ENCODE results near the gene ADAM10.
A peak's percentile ranks its signal among the peaks of the same experiment; 100 is the strongest.
"Not testable (repeated sequence)": the region's sequence is repeated elsewhere in the genome, so short reads cannot be mapped to it uniquely, and the experiment has no call there.

ADAM10 gene, protein sequence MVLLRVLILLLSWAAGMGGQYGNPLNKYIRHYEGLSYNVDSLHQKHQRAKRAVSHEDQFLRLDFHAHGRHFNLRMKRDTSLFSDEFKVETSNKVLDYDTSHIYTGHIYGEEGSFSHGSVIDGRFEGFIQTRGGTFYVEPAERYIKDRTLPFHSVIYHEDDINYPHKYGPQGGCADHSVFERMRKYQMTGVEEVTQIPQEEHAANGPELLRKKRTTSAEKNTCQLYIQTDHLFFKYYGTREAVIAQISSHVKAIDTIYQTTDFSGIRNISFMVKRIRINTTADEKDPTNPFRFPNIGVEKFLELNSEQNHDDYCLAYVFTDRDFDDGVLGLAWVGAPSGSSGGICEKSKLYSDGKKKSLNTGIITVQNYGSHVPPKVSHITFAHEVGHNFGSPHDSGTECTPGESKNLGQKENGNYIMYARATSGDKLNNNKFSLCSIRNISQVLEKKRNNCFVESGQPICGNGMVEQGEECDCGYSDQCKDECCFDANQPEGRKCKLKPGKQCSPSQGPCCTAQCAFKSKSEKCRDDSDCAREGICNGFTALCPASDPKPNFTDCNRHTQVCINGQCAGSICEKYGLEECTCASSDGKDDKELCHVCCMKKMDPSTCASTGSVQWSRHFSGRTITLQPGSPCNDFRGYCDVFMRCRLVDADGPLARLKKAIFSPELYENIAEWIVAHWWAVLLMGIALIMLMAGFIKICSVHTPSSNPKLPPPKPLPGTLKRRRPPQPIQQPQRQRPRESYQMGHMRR

DNA sequence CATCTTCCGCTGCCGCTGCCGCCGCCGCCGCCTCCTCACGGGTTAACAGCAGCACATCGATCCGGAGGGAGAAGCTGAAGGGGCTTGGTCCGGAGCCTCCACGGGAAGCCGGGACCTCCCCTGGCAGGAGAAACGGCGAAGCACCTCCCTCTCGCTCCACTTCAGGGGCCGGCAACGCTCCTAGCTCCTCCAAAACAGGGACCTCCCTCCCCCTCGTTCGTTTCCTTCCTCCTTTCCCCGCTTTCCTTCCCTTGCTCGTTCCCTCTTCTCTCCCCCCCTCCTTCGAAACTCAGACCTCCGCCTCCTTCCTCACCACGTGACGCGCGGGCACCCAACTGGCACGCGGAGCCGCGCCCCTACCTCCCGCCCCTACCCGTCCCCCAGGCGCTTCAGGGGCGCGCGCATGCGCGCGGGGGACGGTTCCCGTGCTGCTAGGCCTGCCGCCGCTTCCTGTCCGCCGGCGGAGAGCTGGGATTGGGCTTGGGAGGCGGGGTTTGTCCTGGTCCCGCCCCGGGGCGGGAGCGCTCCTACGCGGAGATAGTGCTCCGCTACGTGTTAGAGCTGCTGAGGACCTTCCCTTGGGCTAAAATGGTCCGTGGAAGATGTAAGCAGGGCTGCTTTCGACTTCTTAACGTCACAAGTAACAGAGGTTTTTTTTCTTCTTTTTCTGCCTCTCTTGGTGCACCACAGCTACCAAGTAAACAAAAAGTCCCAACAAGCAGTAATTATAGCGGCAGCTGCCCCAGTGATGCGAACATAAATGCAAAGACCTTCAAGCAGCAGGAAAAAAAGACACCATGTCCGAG, at the start of gene ADAM10:
Gene ADAM10, minus strand, starts transcription at position 176 of the 806 bp plus-strand sequence. Its CDS starts 173 bp downstream, at position 3.
- peak; percentile 100 for DNase-seq (ENCODE audit: low spot score)

DNA sequence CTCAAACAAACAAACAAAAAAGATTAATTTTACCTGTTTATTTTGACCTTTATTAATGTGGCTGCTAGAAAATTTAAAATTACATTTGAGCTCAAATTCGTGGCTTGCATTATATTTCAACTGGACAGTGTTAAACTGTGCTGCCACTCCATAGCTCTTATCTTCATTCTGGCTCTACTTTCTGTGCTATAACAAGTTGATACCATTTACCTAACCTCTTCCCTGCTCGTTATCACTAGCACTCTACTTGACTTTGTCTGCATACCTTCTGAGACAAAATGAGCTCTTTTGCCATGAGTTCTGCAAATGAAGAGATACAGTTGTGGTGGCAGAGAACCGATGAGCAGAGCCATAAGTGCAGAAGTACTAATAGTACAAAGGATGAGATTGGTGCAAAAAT, 48.0 kb upstream of the ADAM10 start:
- DNase-seq (ENCODE audit: low spot score), result no peak

DNA sequence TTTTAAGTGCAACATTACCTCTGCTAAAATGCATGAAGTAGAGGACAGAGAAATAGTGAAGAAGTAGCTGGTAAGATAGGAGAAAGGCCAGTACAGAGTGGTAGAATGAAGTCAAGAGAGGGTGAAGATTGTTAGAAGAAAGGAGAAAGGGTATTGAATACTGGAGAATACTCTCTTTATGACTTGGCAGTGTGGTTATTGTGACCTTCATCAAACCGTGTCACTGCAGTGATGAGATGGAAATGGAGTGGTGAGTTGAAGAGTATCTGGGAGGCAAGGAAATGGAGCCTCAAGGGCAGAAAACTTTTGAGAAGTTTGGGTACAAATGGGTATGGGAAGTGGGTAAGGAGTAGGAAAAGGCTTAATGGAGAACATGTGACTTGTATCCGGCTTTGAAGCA, 46.3 kb upstream of the ADAM10 start:
- no peak for DNase-seq (ENCODE audit: low spot score)

DNA sequence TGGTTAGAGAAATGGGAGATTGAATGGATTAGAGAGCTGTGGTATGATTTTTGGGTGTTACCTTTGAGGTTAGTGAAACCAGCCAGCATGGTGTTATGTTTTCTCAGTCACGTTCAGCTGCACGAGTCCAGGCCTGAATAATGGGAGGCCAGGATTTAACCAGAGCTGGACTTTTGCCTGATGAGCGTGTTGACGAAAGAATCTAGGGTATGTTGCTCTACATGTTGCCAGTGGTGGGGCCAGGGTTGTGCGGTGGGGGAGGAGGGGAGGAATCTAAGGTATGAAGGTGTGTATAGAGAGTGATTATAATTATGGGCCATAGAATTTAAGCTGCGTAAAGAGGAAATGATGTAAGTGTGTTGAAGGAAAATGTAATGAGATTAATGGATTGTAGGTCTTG, 44.4 kb upstream of the ADAM10 start:
- DNase-seq (ENCODE audit: low spot score), result no peak

DNA sequence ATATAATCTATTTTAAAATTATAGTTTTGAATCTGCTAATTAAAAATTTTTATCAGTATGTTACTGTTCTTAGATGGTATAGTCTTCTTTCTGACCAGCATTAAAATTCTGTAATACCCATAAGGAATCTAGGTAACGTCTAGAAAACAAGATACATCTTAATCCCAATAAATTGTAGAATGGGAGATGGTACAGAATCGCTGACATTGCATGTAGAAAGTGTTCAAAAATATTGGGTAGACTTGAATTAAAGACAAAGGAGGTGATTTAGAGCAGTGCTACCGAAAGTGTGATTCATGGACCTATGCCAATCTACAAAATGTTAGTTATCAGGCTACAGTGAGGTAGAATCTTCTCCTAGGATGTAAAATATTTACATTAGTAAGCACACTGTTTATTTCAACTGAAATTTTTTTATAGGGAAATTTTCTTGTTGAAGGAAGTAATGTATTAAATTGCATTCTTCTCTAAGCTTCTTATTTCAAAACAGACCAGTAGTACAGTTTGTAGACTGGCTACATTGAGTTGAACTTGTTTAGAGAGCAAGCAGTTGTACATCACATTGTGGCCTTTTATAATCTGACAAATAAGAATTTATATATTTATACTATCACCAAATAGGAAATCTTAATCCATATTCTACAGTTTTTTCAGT, 38.7 kb upstream of the ADAM10 start:
- DNase-seq (ENCODE audit: low spot score), result no peak

DNA sequence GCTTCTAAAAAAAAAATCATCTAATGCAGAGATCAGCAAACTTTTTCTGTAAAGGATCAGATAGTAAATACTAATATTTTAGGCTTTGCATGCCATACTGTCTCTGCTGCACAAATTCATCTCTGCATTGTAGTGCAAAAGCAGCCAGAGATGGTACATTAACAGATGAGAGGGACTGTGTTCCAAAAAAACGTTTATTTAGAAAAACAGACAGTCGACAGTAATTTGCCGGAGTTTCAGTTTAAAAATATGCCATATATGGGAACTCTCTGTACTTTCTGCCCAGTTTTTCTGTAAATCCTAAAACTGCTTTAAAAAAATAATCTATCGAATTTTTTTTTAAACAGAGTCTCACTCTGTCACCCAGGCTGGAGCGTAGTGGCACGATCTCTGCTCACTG, 35.8 kb upstream of the ADAM10 start:
- DNase-seq (ENCODE audit: low spot score), result no peak

DNA sequence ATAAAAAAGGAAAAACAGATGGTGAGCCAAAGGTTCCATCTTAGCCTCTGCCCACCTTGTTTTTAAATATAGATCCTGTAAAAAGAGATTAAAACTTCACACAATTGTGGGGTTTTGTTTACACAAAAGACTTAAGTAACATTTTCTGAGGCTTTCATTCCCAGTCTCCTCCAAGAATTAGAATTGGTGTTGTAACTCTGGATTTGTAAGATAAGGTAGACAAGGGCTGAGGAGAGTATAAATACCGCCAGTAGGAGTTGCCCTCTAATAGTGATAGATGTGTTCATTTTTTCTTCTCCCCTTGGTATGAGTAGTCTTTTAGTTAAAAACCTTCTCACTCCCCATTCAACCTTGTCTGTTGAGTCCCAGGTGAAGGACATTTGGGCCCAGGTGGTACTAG, 30.0 kb upstream of the ADAM10 start:
- DNase-seq (ENCODE audit: low spot score), result no peak

DNA sequence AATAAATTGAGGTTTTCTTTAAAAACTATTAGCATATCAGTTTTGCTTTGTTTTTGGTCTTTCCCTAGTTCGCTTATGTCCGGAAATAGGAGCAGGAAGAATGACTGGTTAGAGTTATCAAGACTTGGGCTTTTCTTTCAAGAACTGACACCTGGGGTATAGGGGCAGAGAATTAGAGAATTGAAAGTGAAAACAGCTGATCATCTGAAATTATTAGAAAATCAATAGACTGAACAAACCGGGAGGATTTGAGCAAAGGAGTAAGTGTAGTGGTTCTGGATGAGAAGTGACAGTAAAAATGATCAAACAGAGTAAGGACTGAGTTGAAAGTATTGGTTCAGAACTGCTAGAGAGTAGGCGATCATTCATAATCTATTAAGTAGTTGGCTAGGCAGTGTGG, 27.6 kb upstream of the ADAM10 start:
- no peak for DNase-seq (ENCODE audit: low spot score)

DNA sequence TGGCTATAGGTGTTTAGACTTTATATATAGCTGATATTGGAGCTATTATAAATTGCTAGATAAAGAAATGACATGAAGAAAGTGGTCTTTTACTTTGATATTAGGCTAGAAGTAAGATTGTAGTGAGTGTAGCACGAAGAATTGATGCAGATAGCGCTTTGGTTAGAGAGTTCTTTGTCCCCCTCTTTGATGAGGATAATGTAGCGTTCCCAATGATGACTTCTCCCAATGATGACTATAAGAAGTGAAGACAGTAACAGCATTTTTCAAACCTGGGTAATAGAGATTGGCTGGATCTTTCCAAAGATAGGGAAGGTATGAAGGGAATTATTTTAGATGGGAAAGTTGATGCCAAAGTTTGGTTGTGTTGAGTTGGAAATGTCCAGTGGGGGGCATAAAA, 25.9 kb upstream of the ADAM10 start:
- DNase-seq (ENCODE audit: low spot score), result no peak

DNA sequence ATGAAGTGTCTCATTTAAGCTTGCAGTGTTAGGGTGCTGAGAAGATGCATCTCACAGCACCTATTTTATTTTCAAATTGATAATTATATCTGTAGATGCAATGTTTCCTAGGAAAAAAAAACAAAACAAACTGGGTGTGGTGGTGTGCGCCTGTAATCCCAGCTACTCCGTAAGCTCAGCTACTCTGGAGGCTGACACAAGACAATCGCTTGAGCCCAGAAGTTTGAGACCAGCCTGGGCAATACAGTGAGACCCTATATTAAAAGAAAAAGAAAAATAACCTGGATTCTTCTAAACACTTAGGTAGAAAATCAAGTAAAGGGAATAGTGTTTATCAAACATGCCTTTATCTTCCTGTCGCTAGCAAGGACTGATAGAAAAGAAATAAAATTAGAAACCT, 23.5 kb upstream of the ADAM10 start:
- DNase-seq (ENCODE audit: low spot score), result no peak

DNA sequence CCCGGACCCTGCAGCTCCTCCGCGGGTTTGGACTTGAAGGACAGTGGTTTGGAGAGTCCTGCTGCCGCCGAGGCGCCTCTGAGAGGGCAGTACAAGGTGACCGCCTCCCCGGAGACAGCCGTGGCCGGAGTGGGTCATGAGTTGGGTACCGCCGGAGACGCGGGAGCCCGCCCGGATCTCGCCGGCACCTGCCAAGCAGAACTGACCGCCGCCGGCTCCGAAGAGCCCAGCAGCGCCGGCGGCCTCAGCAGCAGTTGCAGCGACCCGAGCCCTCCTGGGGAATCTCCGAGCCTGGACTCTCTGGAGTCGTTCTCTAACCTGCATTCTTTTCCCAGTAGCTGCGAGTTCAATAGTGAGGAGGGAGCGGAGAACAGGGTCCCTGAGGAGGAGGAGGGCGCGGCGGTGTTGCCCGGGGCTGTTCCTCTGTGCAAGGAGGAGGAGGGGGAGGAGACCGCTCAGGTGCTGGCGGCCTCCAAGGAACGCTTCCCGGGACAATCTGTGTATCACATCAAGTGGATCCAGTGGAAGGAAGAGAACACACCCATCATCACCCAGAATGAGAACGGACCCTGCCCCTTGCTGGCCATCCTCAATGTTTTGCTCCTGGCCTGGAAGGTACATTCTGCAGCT, 22.2 kb upstream of the ADAM10 start:
- peak; percentile 40 for DNase-seq (ENCODE audit: low spot score)

DNA sequence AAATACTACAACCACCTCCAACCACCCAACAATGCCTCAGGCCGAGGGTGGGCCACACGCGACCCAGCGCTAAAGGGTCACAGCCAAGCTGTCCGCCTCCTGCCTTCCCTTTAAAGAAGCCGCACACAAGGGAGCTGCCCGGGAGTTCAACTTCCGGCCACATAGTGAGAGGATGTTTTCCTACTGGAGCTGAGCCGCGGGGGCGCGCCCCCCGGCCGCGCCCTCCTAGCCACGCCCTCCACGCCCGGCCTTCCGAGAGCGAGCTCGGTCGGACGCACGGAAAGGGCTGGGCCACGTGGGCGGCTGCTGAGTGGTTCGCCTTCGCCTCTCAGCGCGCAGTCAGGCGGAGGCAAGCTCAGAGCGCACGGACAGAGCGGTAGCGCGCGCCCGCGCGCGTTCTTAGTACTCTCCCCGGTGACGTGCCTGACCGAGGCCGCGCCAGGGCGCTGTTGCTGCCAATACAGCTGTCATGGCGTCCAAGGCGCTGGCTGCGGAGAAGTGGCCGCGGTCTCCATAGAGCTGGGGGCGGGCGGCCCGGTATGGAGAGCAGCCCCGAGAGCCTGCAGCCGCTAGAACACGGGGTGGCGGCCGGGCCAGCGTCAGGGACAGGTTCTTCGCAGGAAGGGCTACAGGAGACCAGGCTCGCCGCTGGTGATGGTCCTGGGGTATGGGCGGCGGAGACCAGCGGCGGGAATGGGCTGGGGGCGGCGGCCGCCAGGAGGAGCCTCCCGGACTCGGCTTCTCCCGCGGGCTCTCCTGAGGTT, 21.5 kb upstream of the ADAM10 start, which contains the start of gene MINDY2:
Gene MINDY2, plus strand, starts transcription at position 446 of the 764 bp plus-strand sequence. Its CDS starts 94 bp downstream, at position 540.
- DNase-seq (ENCODE audit: low spot score), result peak; percentile 98

DNA sequence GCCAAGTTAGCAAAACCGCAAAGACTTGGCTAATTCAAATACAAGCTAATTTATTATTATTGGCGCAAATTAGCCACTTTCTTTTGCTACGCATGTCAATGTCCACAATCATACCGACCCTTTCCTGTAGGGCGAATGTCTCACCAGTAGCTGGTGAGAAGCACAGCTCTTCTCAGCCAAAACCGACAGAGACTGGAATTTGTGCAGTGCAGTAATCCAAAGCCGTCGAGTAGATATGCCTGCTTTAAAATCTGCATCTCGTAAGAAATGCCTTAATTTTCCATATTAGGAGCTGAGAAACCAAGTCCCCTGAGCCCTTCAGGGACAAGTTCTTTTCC, 21.0 kb upstream of the ADAM10 start:
- DNase-seq (ENCODE audit: low spot score), result peak; percentile 77

DNA sequence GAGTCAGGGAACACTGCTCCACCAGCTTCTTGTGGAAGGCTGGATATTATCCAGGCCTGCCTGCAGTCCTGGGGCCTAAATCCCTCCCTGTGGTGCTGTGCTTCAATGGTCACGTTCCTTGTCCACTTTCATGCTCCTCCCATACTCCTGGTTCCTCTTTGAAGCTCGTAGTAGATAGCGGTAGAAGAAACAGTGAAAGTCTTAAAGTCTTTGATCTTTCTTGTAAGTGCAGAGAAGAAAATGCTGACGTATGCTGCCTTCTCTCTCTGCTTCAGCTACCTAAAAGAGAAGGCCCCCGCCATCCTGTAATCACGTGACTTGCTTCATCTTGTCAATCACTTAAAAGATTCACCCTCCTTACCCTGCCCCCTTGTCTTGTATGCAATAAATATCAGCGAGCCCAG, 19.1 kb upstream of the ADAM10 start:
- DNase-seq (ENCODE audit: low spot score), result not testable (repeated sequence)

DNA sequence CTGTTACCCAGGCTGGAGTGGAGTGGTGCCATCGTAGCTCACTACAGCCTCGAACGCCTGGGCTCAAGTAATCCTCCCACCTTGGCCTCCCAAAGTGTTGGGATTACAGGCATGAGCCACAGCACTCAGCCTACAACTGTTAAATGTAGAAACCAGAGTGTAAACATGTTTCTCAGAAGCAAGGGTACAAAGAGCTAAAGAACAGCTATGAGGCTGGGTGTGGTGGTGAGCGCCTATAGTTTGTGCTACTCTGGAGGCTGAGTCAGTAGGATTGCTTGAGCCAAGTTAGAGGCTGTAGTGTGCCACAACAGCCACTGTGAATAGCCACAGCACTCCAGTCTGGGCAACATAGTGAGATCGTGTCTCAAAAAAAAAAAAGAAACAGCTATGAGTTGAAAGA, 16.8 kb upstream of the ADAM10 start:
- no peak for DNase-seq (ENCODE audit: low spot score)

DNA sequence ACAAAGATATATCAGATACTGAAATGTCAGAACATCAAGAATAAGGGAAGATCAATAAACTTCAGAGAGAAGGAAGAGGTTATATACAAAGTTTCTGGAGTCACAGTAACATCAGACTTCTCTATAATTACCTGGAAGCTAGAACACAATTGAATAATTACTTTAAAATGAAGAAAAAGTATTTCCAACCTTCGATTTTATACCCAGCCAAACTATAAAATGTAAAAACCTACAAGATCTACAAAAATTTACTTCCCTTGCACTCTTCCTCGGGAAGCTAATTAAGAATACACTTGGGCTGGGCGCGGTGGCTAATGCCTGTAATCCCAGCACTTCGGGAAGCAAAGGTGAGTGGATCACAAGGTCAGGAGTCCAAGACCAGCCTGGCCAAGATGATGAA, 15.0 kb upstream of the ADAM10 start:
- no peak for DNase-seq (ENCODE audit: low spot score)

DNA sequence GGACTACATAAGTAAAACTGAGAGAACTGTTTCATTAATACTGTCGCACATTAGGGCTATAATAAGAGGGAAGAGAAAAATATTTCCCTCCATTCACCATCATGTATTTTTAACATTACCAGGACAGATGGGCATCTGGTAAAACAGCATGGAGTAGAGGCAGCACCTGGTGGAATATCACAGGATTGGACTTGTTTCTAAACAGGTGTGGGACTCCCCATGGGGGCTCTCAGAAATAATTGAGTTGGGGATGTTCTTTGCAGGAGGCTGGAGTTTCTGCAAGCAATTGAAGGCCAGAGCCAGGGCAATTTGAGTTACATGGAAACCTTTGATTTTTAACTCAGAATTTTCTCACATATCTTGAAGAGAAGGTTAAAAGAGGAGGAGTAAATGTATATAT, 13.2 kb upstream of the ADAM10 start:
- DNase-seq (ENCODE audit: low spot score), result no peak

DNA sequence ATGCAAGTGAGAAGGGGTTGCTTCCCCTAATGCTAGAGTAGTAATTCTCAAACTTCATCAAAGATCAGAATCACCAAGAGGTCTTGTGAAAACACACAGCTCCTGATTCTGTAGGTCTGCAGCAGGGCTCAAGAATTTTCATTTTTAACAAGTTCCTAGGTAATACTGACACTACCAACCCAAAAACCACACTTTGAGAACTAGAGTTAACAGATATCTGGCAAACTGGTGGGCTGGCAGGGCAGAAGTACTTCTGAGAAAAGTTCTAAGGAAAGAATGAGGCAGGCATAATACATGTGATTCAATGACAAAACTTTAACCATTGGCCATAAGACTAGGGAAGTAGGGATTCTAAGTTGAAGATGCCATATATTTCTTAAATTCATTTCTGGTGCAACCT, 12.8 kb upstream of the ADAM10 start:
- DNase-seq (ENCODE audit: low spot score), result no peak

DNA sequence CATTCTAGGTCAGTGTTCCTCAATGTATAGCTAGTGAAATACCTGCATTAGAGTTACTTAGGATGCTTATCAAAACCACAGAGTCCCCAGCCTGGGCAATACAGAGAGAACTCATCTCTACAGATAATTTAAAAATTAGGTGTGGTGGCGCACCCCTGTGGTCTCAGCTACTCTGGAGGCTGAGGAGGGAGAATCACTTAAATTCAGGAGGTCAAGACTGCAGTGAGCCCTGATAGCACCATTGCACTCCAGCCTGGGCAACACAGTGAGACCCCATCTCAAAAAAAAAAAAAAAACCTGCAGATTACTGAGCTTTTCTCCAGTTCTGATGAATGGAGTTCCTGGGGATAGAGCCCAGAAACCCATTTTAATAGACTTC, 11.5 kb upstream of the ADAM10 start:
- no peak for DNase-seq (ENCODE audit: low spot score)

DNA sequence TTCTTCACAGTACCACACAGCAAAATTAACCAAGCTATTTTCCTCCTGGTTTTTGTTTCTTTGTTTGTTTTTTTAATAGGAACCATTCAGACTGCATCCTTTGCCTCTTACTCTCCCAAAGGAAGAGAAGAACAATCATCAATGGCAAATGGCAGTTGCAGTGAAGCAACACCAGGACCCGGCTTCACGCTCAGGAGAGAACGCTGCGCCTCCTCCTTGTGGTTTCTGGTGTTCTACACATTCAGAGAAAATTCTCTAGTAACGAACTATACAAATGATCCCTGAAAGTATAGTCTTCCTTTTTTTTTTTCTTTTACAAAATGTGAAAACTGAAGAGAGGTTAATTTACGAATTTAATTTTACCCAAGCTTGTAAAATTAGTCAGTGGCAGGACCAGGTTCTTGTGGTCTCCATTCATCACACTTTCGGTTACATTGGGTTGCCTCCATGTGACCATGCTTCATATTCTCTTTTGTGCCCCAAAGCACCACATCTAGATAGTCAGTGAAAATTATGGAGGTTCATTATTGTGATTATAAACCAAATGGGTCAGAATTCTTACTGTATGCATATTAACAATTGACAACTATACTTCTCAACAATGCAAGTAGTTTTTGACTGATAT, 11.0 kb upstream of the ADAM10 start:
- DNase-seq (ENCODE audit: low spot score), result no peak
